ENCODE measurements around the gene LCN12.

The LCN12 gene

GRCh38 chr9:136928591-136928990 is 23.5 kb upstream of the LCN12 start:
- Histone ChIP-seq H3K36me3 (ENCODE audit: control insufficient read depth, insufficient read depth, low read length, severe bottlenecking) (peaks cover 24% of the 10 kb centered on the region), H3K9me3 (ENCODE audit: control insufficient read depth, low read length) (no peaks in the 10 kb centered on the region), H3K27me3 (replicated peaks; ENCODE audit: control insufficient read depth, insufficient read depth, low read length) (no peaks in the 10 kb centered on the region), H3K4me1 (ENCODE audit: control insufficient read depth, insufficient read depth, low read length) (peaks cover 12% of the 10 kb centered on the region), H3K4me3 (ENCODE audit: low read length) (no peak overlapping the region), H3K9ac (ENCODE audit: low read length) (no peak overlapping the region)
- DNase-seq (ENCODE audit: low read depth): no peak

DNA sequence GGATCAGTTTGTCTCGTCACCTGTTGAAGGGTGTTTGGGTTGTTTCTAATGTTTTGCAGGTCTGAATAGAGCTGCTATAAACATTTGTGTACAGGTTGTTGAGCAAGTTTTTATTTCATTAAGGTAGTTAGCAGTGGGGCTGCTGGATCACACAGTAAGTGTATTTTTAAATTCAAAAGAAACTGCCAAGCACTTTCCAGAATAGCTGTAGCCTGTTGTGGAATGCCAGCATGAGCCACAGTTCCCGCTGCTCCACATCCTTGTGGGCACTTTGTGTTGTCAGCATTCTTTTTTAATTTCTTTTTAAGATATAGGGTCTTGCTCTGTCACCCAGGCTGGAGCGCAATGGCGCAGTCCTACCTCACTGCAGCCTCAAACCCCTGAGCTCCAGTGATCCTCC is 22.1 kb upstream of the LCN12 start:
- Histone ChIP-seq H3K27me3 (replicated peaks; ENCODE audit: control insufficient read depth, insufficient read depth, low read length) (no peaks in the 10 kb centered on the region), H3K4me3 (ENCODE audit: low read length) (no peak overlapping the region), H3K4me1 (ENCODE audit: control insufficient read depth, insufficient read depth, low read length) (peaks cover 12% of the 10 kb centered on the region), H3K9ac (ENCODE audit: low read length) (no peak overlapping the region), H3K36me3 (ENCODE audit: control insufficient read depth, insufficient read depth, low read length, severe bottlenecking) (peaks cover 17% of the 10 kb centered on the region), H3K9me3 (ENCODE audit: control insufficient read depth, low read length) (no peaks in the 10 kb centered on the region)
- no peak for DNase-seq (ENCODE audit: low read depth)

- Histone ChIP-seq H3K27me3 (replicated peaks; ENCODE audit: control insufficient read depth, insufficient read depth, low read length) (no peaks in the 10 kb centered on the region), H3K4me3 (ENCODE audit: low read length) (no peak overlapping the region), H3K4me1 (ENCODE audit: control insufficient read depth, insufficient read depth, low read length) (peaks cover 12% of the 10 kb centered on the region), H3K36me3 (ENCODE audit: control insufficient read depth, insufficient read depth, low read length, severe bottlenecking) (peaks cover 5% of the 10 kb centered on the region), H3K9me3 (ENCODE audit: control insufficient read depth, low read length) (no peaks in the 10 kb centered on the region), H3K9ac (ENCODE audit: low read length) (peak overlapping the region; percentile 66)
- DNase-seq (ENCODE audit: low read depth): no peak
These were observed 20.4 kb upstream of the LCN12 start for GRCh38 chr9:136931611-136932130.

DNA sequence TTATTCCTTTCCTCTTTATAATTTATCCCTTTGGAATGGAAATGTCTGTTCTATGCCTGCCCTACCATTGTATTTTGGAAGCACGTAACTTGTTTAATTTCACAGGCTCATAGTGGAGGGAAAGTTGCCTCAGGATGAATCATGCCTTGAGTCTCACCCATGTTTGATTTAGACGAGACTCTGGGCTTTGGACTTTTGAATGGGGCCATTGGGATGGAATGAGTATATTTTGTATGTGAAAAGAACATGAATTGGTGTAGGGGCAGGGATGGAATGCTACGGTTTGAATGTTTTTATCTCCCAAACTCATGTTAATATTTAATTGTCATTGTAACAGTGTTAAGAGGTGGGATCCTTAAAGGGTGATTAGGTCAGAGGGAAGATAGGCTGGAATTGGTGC is 17.8 kb upstream of the LCN12 start:
- H3K36me3 ChIP-seq (ENCODE audit: control insufficient read depth, insufficient read depth, low read length, severe bottlenecking): peaks cover 3% of the 10 kb centered on the region
- no peak overlapping the region for H3K9ac ChIP-seq (ENCODE audit: low read length)
- no peak overlapping the region for H3K4me3 ChIP-seq (ENCODE audit: low read length)
- no peaks in the 10 kb centered on the region for H3K27me3 ChIP-seq (replicated peaks; ENCODE audit: control insufficient read depth, insufficient read depth, low read length)
- H3K4me1 ChIP-seq (ENCODE audit: control insufficient read depth, insufficient read depth, low read length): peaks cover 22% of the 10 kb centered on the region
- no peak for DNase-seq (ENCODE audit: low read depth)
- no peaks in the 10 kb centered on the region for H3K9me3 ChIP-seq (ENCODE audit: control insufficient read depth, low read length)

- no peak for DNase-seq (ENCODE audit: low read depth)
- Histone ChIP-seq H3K27me3 (replicated peaks; ENCODE audit: control insufficient read depth, insufficient read depth, low read length) (no peaks in the 10 kb centered on the region), H3K9me3 (ENCODE audit: control insufficient read depth, low read length) (no peaks in the 10 kb centered on the region), H3K4me3 (ENCODE audit: low read length) (no peak overlapping the region), H3K36me3 (ENCODE audit: control insufficient read depth, insufficient read depth, low read length, severe bottlenecking) (peaks cover 14% of the 10 kb centered on the region), H3K9ac (ENCODE audit: low read length) (no peak overlapping the region), H3K4me1 (ENCODE audit: control insufficient read depth, insufficient read depth, low read length) (peaks cover 25% of the 10 kb centered on the region)
These were observed 16.4 kb upstream of the LCN12 start for GRCh38 chr9:136935651-136936050.

- peaks cover 21% of the 10 kb centered on the region for H3K4me1 ChIP-seq (ENCODE audit: control insufficient read depth, insufficient read depth, low read length)
These were observed 15.4 kb upstream of the LCN12 start for GRCh38 chr9:136936645-136937170.

GRCh38 chr9:136937186-136938001 is 14.7 kb upstream of the LCN12 start:
- no peaks in the 10 kb centered on the region for H3K9me3 ChIP-seq (ENCODE audit: control insufficient read depth, low read length)
- no peak for DNase-seq (ENCODE audit: low read depth)
- H3K36me3 ChIP-seq (ENCODE audit: control insufficient read depth, insufficient read depth, low read length, severe bottlenecking): peaks cover 32% of the 10 kb centered on the region
- H3K4me3 ChIP-seq (ENCODE audit: low read length): no peak overlapping the region
- H3K27me3 ChIP-seq (replicated peaks; ENCODE audit: control insufficient read depth, insufficient read depth, low read length): no peaks in the 10 kb centered on the region
- no peak overlapping the region for H3K9ac ChIP-seq (ENCODE audit: low read length)
- H3K4me1 ChIP-seq (ENCODE audit: control insufficient read depth, insufficient read depth, low read length): peaks cover 17% of the 10 kb centered on the region

More at GRCh38 chr9:136936645-136937170, 15.4 kb upstream of the LCN12 start:
- H3K36me3 ChIP-seq (ENCODE audit: control insufficient read depth, insufficient read depth, low read length, severe bottlenecking): peaks cover 25% of the 10 kb centered on the region
- H3K4me3 ChIP-seq (ENCODE audit: low read length): no peak overlapping the region
- H3K27me3 ChIP-seq (replicated peaks; ENCODE audit: control insufficient read depth, insufficient read depth, low read length): no peaks in the 10 kb centered on the region
- no peaks in the 10 kb centered on the region for H3K9me3 ChIP-seq (ENCODE audit: control insufficient read depth, low read length)
- no peak for DNase-seq (ENCODE audit: low read depth)
- H3K9ac ChIP-seq (ENCODE audit: low read length): no peak overlapping the region

DNA sequence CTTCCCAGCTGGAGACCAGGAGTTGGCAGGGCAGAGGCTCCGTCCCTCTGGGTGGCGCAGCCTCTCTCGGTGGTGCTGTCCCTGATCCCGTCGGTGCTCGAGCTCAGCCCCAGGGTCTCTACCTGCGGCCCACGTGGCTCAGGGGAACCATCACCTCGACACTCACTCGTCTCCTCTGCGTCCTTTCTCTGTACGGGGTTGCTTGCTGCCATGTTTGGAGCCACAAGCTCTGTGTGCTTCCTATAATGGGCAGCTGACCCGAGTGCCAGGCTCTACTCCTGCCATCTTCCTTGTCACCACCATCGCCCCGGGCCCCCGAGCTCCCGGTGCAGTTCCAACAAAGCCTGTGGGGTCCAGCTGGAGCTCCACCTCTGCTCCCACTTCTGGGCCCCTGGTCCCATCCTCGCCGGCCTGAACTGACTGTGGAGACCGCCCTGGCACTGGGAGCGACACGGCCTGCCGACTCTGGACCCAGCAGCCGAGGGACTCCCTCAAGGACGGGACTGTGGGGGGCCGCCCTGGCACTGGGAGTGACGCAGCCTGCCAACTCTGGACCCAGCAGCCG is 12.6 kb upstream of the LCN12 start:
- Histone ChIP-seq H3K36me3 (ENCODE audit: control insufficient read depth, insufficient read depth, low read length, severe bottlenecking) (peaks cover 36% of the 10 kb centered on the region), H3K4me1 (ENCODE audit: control insufficient read depth, insufficient read depth, low read length) (peaks cover 17% of the 10 kb centered on the region), H3K9me3 (ENCODE audit: control insufficient read depth, low read length) (no peaks in the 10 kb centered on the region), H3K9ac (ENCODE audit: low read length) (no peak overlapping the region), H3K27me3 (replicated peaks; ENCODE audit: control insufficient read depth, insufficient read depth, low read length) (no peaks in the 10 kb centered on the region), H3K4me3 (ENCODE audit: low read length) (no peak overlapping the region)
- no peak for DNase-seq (ENCODE audit: low read depth)

GRCh38 chr9:136939996-136940525 is 12.0 kb upstream of the LCN12 start:
- no peak for DNase-seq (ENCODE audit: low read depth)
- H3K4me1 ChIP-seq (ENCODE audit: control insufficient read depth, insufficient read depth, low read length): peaks cover 17% of the 10 kb centered on the region
- no peak overlapping the region for H3K9ac ChIP-seq (ENCODE audit: low read length)
- no peaks in the 10 kb centered on the region for H3K27me3 ChIP-seq (replicated peaks; ENCODE audit: control insufficient read depth, insufficient read depth, low read length)
- H3K9me3 ChIP-seq (ENCODE audit: control insufficient read depth, low read length): no peaks in the 10 kb centered on the region
- no peak overlapping the region for H3K4me3 ChIP-seq (ENCODE audit: low read length)
- H3K36me3 ChIP-seq (ENCODE audit: control insufficient read depth, insufficient read depth, low read length, severe bottlenecking): peaks cover 36% of the 10 kb centered on the region

- H3K9me3 ChIP-seq (ENCODE audit: control insufficient read depth, low read length): no peaks in the 10 kb centered on the region
- H3K27me3 ChIP-seq (replicated peaks; ENCODE audit: control insufficient read depth, insufficient read depth, low read length): no peaks in the 10 kb centered on the region
- no peak for DNase-seq (ENCODE audit: low read depth)
- H3K4me1 ChIP-seq (ENCODE audit: control insufficient read depth, insufficient read depth, low read length): peaks cover 17% of the 10 kb centered on the region
- no peak overlapping the region for H3K9ac ChIP-seq (ENCODE audit: low read length)
- peaks cover 36% of the 10 kb centered on the region for H3K36me3 ChIP-seq (ENCODE audit: control insufficient read depth, insufficient read depth, low read length, severe bottlenecking)
- H3K4me3 ChIP-seq (ENCODE audit: low read length): no peak overlapping the region
These were observed 11.4 kb upstream of the LCN12 start for GRCh38 chr9:136940526-136941230.
